Spleen (tissue), 7 donors: ENCODE results near the gene SNX2.

Experiments
- CTCF ChIP-seq, 11 experiments: fragments of 200-600 bp in 7 of 11; fragments of 450-650 bp in 4 of 11; sonication (generic) in 4 of 11; IDR thresholded peaks in 8 of 11; conservative IDR thresholded peaks in 3 of 11; 1 replicate in 7 of 11; 2 replicates in 4 of 11; pipeline versions ENCODE4 v1.4.0 to v1.8.0; 2016 to 2021; ENCODE audit warnings: antibody characterized with exemption in 11 of 11, inconsistent platforms in 4 of 11, mild to moderate bottlenecking in 1 of 11
- POLR2A ChIP-seq, 3 donors: fragments of 450-650 bp; IDR thresholded peaks; one replicate each; pipeline ENCODE4 v1.5.1; 2017; ENCODE audit warnings: antibody characterized with exemption in 3 of 3, mild to moderate bottlenecking in 1 of 3
- POLR2AphosphoS5 ChIP-seq, 3 donors: sonication (generic); formaldehyde crosslinking; IDR thresholded peaks; one replicate each; pipeline ENCODE4 v1.5.1; 2017; ENCODE audit warnings: antibody characterized with exemption in 3 of 3
- donor health status: DM: no; HTN: no; CAD: no; lungs with moderate emphysema.
- donor health status: DM: no; HTN: no; CAD: no.
- donor health status: DM: no; HTN: no; CAD: no.

GRCh38 chr5:122863240-122863639 is 88.4 kb downstream of the SNX2 start:
- TF ChIP-seq POLR2A (IDR thresholded peaks at IDR 0.05), result no peak
- no peak for TF ChIP-seq CTCF (IDR thresholded peaks at IDR 0.05 in 8 of 11, conservative IDR thresholded peaks at IDR 0.05 in 3 of 11)
- TF ChIP-seq POLR2AphosphoS5 (IDR thresholded peaks at IDR 0.05), result no peak
